Lower lobe of right lung (tissue), 2 donors: ENCODE results near the gene ZNF774. TPM values are rescaled to one million over a fixed set of nuclear protein-coding genes. Genes with fewer than 3 reads are reported as not detected.

Experiments
- ATAC-seq, 2 donors: fragments of 200-7000 bp; cut with Tn5 transposase; one replicate each; pipeline ENCODE4 v1.9.1; 2020 to 2022; ENCODE audit warnings: mild to moderate bottlenecking in 2 of 2, moderate library complexity in 2 of 2
- DNase-seq: peaks from one replicate; pipeline ENCODE4 v3.0.0-alpha.2; 2020
- H3K27ac ChIP-seq: fragments of 200-600 bp; one replicate; pipeline ENCODE4 v1.8.0; 2022
- H3K27me3 ChIP-seq: fragments of 200-600 bp; one replicate; pipeline ENCODE4 v1.8.0; 2022; ENCODE audit warnings: low read depth
- H3K36me3 ChIP-seq: fragments of 200-600 bp; one replicate; pipeline ENCODE4 v1.8.0; 2022; ENCODE audit warnings: mild to moderate bottlenecking
- H3K4me1 ChIP-seq: fragments of 200-600 bp; one replicate; pipeline ENCODE4 v1.8.0; 2022
- H3K4me3 ChIP-seq: fragments of 200-600 bp; one replicate; pipeline ENCODE4 v1.8.0; 2022; ENCODE audit warnings: mild to moderate bottlenecking
- H3K9me3 ChIP-seq: fragments of 200-600 bp; one replicate; pipeline ENCODE4 v1.8.0; 2022
- intact Hi-C: fragments of 100-400 bp; cut with DNase I; formaldehyde crosslinking; loops from one replicate; pipeline ENCODE4 v1.11.0; 2022
- total RNA-seq: library from RNA; stranded (reverse); fragmentation: NEBNext Ultra II Directional; extraction: Animal tissue kit (Norgen Biotek cat#: 25700); gene quantifications from one replicate; pipeline ENCODE4 v1.2.1, GENCODE V29; 2021
- TF ChIP-seq, protein P1 (sequence below): fragments of 200-600 bp; IDR thresholded peaks from one replicate; pipeline ENCODE4 v1.8.0; 2022; ENCODE audit warnings: antibody characterized with exemption, mild to moderate bottlenecking
- donor health status: DM: no; HTN: yes; CAD: no; lungs with severe emphysema.

ZNF774 gene
- total RNA-seq, 1 donor from 2014 or later, result 5.5 TPM

DNA sequence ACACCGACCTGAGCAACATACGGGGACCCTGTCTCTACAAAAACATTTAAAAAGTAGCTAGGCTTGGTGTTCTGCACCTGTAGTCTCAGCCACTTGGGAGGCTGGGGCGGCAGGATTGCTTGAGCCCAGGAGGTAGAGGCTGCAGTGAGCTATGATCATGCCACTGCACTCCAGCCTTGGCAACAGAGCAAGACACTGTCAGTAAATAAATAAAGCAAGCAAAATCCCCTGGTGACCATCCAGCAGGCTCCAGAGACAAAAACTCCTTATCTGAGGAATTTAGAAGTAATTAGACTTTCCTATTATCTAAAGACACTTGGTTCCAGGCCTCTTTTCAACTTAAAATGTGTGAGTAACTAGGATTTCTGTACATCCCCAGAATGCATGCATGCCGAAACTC lies 29.5 kb upstream of the ZNF774 start:
- Histone ChIP-seq H3K27ac (no peak overlapping the region), H3K9me3 (no peaks in the 10 kb centered on the region), H3K4me3 (no peak overlapping the region), H3K36me3 (no peaks in the 10 kb centered on the region), H3K27me3 (no peaks in the 10 kb centered on the region), H3K4me1 (peaks cover 6% of the 10 kb centered on the region)
- DNase-seq (no peak), ATAC-seq (peak in 1 of 2 donors; percentile 16)
- TF ChIP-seq, protein P1, sequence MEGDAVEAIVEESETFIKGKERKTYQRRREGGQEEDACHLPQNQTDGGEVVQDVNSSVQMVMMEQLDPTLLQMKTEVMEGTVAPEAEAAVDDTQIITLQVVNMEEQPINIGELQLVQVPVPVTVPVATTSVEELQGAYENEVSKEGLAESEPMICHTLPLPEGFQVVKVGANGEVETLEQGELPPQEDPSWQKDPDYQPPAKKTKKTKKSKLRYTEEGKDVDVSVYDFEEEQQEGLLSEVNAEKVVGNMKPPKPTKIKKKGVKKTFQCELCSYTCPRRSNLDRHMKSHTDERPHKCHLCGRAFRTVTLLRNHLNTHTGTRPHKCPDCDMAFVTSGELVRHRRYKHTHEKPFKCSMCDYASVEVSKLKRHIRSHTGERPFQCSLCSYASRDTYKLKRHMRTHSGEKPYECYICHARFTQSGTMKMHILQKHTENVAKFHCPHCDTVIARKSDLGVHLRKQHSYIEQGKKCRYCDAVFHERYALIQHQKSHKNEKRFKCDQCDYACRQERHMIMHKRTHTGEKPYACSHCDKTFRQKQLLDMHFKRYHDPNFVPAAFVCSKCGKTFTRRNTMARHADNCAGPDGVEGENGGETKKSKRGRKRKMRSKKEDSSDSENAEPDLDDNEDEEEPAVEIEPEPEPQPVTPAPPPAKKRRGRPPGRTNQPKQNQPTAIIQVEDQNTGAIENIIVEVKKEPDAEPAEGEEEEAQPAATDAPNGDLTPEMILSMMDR, result no peak
- intact Hi-C loops, result no loop called here

DNA sequence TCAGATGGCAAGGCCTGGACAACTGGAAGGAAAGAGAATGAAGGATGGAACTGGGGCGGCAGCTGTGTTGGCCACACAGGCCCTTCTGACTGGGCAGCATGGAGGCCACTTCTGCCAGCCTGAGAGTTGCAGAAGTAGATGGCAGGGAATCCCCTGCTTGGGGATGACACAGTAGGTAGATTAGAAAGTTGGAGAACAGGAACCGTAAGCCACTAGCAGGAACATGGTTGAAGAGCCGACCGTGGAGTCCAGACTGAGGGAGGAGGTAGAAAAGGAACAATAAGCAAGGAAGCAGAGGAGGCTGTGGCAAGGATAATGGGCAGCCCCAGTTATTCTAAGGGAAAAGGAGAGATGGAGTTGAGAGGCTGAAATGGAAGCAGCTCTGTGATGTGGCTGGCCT lies 26.4 kb upstream of the ZNF774 start:
- TF ChIP-seq, protein P1, result no peak
- no peaks in the 10 kb centered on the region for H3K4me1 ChIP-seq
- H3K4me3 ChIP-seq, result no peak overlapping the region
- no peak overlapping the region for H3K27ac ChIP-seq
- ATAC-seq (no peak), DNase-seq (no peak)
- no peaks in the 10 kb centered on the region for H3K27me3 ChIP-seq
- no peaks in the 10 kb centered on the region for H3K9me3 ChIP-seq
- H3K36me3 ChIP-seq, result no peaks in the 10 kb centered on the region
- intact Hi-C loops, result no loop called here

DNA sequence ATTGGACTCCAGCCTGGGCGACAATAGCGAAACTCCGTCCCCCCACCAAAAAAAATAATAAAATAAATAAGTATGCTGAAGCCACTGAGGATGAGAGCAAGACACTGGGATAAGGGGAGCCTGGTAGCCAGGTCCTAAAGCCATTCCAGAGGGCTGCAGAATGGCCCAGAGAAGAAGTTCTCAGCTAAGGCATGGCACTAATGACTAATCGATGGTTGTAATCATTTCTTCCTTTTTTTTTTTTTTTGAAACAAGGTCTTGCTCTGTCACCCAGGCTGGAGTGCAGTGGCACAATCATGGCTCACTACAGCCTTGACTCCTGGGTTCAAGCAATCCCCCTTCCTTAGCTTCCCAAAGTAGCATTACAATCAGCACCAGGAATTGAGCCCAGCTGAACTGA lies 25.6 kb upstream of the ZNF774 start:
- TF ChIP-seq, protein P1, result no peak
- ATAC-seq, result no peak
- Histone ChIP-seq H3K27me3 (no peaks in the 10 kb centered on the region), H3K27ac (no peak overlapping the region), H3K9me3 (no peaks in the 10 kb centered on the region), H3K4me3 (no peak overlapping the region), H3K36me3 (no peaks in the 10 kb centered on the region), H3K4me1 (no peaks in the 10 kb centered on the region)
- intact Hi-C loops, result no loop called here
- no peak for DNase-seq

DNA sequence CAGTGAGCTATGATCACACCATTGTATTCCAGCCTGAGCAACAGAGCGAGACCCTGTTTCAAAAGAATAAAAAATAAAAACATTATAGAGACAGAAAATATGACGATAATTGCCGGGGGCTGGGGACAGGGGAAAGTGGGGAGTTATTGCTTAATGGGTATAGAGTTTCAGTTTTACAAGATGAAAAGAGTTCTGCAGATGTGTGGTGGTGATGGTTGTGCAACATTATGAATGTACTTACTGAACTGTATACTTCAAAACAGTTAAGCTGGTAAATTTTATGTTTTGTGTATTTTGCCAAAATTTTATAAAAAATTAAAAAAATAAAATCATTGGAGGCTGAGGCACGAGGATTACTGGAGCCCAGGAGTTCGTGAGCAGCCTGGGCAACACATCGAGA lies 24.8 kb upstream of the ZNF774 start:
- no peak overlapping the region for H3K27ac ChIP-seq
- H3K9me3 ChIP-seq, result no peaks in the 10 kb centered on the region
- no peaks in the 10 kb centered on the region for H3K36me3 ChIP-seq
- no peak overlapping the region for H3K4me3 ChIP-seq
- DNase-seq (no peak), ATAC-seq (no peak)
- H3K27me3 ChIP-seq, result no peaks in the 10 kb centered on the region
- H3K4me1 ChIP-seq, result no peaks in the 10 kb centered on the region
- TF ChIP-seq, protein P1, result no peak
- intact Hi-C loops, result no loop called here

DNA sequence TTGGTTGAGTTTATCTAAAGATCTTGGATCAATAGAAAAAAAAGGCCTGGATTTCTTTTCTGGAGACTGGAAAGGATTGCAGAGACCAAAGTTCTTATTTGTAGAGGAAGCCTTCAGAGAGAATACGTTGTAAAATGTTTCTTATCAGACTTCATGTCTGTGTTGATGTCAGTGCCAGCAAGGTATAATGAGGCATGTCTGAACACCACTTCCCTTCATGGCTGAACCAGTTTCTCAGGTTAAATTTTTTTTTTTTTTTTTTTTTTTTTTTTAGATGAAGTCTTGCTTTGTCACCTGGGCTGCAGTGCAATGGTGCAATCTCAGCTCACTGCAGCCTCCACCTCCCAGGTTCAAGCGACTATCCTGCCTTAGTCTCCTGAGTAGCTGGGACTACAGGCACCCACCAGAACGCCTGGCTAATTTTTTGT lies 17.8 kb upstream of the ZNF774 start:
- no peak overlapping the region for H3K4me3 ChIP-seq
- H3K36me3 ChIP-seq, result no peaks in the 10 kb centered on the region
- H3K27ac ChIP-seq, result no peak overlapping the region
- DNase-seq, result no peak
- no peaks in the 10 kb centered on the region for H3K9me3 ChIP-seq
- peaks cover 12% of the 10 kb centered on the region for H3K4me1 ChIP-seq
- H3K27me3 ChIP-seq, result no peaks in the 10 kb centered on the region
- intact Hi-C loops, result no loop called here
- TF ChIP-seq, protein P1, result no peak
- ATAC-seq, result no peak

DNA sequence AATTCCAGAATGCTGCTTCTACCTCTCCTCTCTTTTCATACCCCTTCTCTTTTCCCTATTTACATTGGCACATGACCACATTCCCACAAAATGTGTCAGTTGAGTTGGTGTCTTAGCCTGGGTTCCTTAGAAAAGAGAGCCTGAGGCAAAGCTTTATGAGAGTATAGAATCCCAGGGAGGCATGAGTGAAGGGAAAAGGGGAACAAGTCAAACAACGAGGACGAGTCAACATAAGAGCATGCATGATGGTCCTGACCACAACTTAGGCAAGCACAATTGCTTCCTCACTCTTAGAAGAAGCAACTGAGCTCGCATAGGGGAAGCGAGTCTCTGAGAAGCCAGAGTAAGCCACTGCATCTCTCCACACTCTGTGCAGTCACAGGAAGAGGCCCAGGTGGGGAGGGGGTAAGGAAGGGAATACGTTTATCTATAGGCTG lies 15.4 kb upstream of the ZNF774 start:
- ATAC-seq (peak; percentile 79 to 88), DNase-seq (peak; percentile 48)
- Histone ChIP-seq H3K36me3 (no peaks in the 10 kb centered on the region), H3K4me1 (peaks cover 12% of the 10 kb centered on the region), H3K9me3 (no peaks in the 10 kb centered on the region), H3K27ac (no peak overlapping the region), H3K4me3 (no peak overlapping the region), H3K27me3 (no peaks in the 10 kb centered on the region)
- intact Hi-C loops, result no loop called here
- TF ChIP-seq, protein P1, result no peak
